GM08714 (cell line): ENCODE data around the gene ADGRB3.

ENCODE experiments used
- H3K4me3 ChIP-seq: fragments of 200-500 bp; sonication (Bioruptor generic); 2 replicates; pipeline ENCODE4 v1.5.1; 2014; ENCODE audit warnings: mild to moderate bottlenecking, low read length, inconsistent platforms
- ZNF274 ChIP-seq: IDR thresholded peaks from 2 replicates; pipeline ENCODE4 v1.6.1; 2012; ENCODE audit warnings: mild to moderate bottlenecking, low read depth, low read length

ADGRB3 gene

GRCh38 chr6:68988698-68989097 lies 353.6 kb downstream of the ADGRB3 start:
- no peak for TF ChIP-seq ZNF274
- no peak overlapping the region for H3K4me3 ChIP-seq

DNA sequence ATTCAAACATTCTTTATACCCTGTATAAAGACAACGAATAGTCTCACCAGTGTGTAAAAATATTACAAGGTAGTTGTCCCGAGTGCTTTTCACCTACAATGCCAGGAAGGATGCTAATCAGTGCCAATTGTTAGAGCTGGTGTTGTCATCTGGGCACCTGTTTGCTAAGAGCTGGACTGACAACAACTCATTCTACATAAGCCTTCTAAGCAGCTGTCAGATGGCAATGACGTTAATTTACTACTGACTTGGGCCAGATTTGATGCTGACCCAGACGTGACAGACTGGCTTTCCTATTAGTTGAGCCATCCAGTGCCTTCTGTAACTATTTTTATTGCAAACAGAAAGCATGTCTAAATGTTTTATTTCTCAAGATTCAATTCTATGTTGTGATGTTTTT lies 355.2 kb downstream of the ADGRB3 start:
- no peak for TF ChIP-seq ZNF274
- no peak overlapping the region for H3K4me3 ChIP-seq

- no peak overlapping the region for H3K4me3 ChIP-seq
Observed at GRCh38 chr6:68993911-68994310, 358.8 kb downstream of the ADGRB3 start.

DNA sequence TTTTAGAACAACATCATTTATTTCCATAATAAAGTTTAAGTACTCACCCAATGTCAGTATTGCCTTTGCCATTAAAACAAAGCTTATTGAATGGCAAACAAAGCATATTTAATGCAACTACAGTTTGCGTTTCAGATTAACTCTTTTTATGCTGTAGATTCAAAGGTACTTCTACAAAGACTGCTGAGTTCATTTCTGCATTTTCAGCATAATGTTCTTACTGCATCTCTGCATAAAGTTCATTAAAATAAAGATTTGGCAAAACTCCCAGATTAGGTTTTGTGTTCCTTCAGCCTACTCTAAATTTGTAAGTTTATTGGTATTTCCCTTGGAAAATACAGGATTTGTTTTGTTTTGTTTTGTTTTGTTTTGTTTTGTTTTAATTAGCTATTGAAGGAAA lies 359.4 kb downstream of the ADGRB3 start:
- no peak for TF ChIP-seq ZNF274
- H3K4me3 ChIP-seq, result no peak overlapping the region

More at GRCh38 chr6:68993911-68994310, 358.8 kb downstream of the ADGRB3 start:
- no peak for TF ChIP-seq ZNF274

DNA sequence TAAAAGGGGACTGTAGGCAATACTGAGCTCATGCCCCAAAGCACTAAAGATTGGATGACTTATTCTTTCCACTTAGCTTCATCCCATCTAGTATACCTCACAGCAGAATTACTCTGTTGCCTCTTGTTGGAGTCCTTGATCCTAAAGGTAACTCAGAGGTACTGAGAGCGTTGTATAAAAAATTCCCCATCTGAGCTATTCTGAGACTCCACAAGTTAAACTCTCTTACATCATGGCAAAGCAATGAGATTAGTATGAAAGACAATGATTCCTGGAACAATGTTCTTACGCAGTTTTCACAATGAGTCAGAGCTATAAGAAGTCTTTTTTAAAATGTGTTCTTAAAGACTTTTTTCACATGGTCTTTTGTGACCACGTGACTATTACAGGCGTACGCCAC lies 370.1 kb downstream of the ADGRB3 start:
- no peak for TF ChIP-seq ZNF274
- no peak overlapping the region for H3K4me3 ChIP-seq

- H3K4me3 ChIP-seq, result no peak overlapping the region
- TF ChIP-seq ZNF274, result no peak
Observed at GRCh38 chr6:69007781-69008180, 372.7 kb downstream of the ADGRB3 start.

- TF ChIP-seq ZNF274, result no peak
- H3K4me3 ChIP-seq, result no peak overlapping the region
Observed at GRCh38 chr6:69012211-69012610, 377.1 kb downstream of the ADGRB3 start.

- no peak for TF ChIP-seq ZNF274
- H3K4me3 ChIP-seq, result no peak overlapping the region
Observed at GRCh38 chr6:69012876-69013275, 377.8 kb downstream of the ADGRB3 start.

- no peak overlapping the region for H3K4me3 ChIP-seq
- no peak for TF ChIP-seq ZNF274
Observed at GRCh38 chr6:69018906-69019305, 383.8 kb downstream of the ADGRB3 start.

DNA sequence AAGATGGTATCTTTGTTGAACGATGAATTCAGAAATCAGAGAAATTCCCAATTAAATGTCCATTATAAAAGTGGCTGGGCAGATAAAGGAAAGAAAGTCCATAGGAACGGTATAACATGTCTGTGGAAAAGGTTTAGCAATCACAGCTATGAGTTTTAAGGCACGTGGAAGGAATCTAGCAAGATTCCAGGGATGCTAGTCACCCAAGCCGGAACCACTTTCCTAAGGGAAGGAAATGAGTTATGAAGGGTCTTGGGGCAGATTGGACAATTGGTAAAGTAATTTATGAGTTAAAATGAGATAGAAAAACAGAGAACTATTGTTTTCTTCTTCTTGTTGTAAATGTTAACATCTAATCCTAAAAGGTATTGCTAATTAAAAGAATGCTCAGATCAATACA lies 384.8 kb downstream of the ADGRB3 start:
- no peak for TF ChIP-seq ZNF274
- no peak overlapping the region for H3K4me3 ChIP-seq

DNA sequence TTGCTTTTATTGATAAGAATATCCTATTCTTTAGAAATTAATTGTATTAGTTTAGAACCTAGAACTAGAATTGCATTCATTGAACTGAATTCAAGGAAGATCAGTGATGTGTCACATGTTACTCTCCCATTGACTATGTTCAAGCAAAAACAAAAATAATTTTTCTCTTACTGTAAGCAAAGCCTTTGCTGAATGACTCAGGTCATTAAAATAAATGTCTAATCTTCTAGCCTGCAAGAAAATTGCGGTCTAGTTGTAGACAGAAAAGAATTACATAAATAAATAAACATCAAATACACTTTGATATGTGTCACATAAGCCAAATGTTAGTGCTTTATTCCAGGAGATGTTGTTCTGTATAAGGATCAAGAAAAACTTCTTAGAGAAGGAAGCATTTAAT lies 387.9 kb downstream of the ADGRB3 start:
- H3K4me3 ChIP-seq, result no peak overlapping the region
- TF ChIP-seq ZNF274, result no peak

DNA sequence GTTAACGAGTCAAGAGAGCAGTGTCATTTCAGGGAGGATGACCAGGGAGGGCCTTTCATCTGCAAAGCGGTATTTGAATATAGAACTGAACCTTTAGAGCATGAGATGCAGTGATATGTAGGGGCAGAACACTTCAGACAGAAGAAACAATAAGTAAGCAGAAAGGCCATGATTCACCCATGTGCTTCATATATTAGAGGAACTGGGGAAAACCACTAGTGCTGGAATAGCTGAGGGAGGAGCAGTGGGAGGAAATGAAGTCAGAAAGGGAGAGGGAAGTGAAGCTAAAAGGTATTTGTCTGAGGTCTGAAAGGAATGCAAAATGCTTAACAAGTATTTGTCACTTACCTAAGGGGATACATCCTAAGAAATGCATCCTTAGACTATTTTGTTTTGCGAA lies 391.2 kb downstream of the ADGRB3 start:
- no peak for TF ChIP-seq ZNF274
- H3K4me3 ChIP-seq, result no peak overlapping the region

DNA sequence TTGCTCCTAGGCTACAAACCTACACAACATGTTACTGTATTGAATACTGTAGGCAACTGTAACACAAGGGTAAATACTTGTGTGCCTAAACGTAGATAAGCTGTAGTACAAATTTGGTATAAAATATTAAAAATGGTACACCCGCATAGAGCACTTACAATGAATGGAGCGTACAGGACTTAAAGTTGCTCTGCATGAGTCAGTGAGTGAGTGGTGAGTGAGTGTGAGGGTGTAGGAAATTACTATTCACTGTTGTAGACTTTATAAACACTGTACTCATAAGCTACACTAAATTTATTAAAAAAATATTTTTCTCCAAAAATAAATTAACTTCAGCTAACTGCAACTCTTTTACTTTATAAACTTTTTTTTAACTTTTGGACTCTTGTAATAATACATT lies 391.6 kb downstream of the ADGRB3 start:
- no peak for TF ChIP-seq ZNF274
- H3K4me3 ChIP-seq, result no peak overlapping the region

GRCh38 chr6:69027861-69028260 lies 392.8 kb downstream of the ADGRB3 start:
- no peak overlapping the region for H3K4me3 ChIP-seq
- no peak for TF ChIP-seq ZNF274

- H3K4me3 ChIP-seq, result no peak overlapping the region
- no peak for TF ChIP-seq ZNF274
Observed at GRCh38 chr6:69038841-69039240, 403.8 kb downstream of the ADGRB3 start.

DNA sequence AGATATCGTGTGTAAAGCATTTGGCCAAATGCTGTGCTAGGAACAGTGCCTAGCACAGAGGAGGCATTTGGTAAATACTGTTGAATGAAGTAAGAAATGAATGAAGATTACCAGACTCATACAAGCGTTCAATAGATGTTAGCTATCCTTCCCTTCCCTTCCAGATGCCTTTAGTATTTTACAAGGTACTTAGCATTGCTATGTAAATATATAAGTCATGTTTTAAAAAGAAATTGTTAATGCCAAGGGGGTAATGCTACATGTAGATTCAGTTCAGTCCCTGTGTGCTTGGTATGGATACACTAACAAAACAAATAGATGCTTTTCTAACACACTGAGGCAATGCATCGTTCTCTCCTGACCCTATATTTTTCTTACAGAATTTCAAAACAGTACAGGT lies 407.2 kb downstream of the ADGRB3 start:
- TF ChIP-seq ZNF274, result no peak

GRCh38 chr6:69044534-69044933 lies 409.5 kb downstream of the ADGRB3 start:
- TF ChIP-seq ZNF274, result no peak
- no peak overlapping the region for H3K4me3 ChIP-seq

More for the DNA sequence above, 407.2 kb downstream of the ADGRB3 start:
- no peak overlapping the region for H3K4me3 ChIP-seq

GRCh38 chr6:69059413-69059812 lies 424.3 kb downstream of the ADGRB3 start:
- no peak for TF ChIP-seq ZNF274
- H3K4me3 ChIP-seq, result no peak overlapping the region
